ENCODE data around the gene SNCG. TPM values are rescaled to one million over a fixed set of nuclear protein-coding genes. Genes with fewer than 3 reads are reported as not detected.

The SNCG gene
- total RNA-seq, 1 experiment from 2014 or later, result 8.4 TPM

DNA sequence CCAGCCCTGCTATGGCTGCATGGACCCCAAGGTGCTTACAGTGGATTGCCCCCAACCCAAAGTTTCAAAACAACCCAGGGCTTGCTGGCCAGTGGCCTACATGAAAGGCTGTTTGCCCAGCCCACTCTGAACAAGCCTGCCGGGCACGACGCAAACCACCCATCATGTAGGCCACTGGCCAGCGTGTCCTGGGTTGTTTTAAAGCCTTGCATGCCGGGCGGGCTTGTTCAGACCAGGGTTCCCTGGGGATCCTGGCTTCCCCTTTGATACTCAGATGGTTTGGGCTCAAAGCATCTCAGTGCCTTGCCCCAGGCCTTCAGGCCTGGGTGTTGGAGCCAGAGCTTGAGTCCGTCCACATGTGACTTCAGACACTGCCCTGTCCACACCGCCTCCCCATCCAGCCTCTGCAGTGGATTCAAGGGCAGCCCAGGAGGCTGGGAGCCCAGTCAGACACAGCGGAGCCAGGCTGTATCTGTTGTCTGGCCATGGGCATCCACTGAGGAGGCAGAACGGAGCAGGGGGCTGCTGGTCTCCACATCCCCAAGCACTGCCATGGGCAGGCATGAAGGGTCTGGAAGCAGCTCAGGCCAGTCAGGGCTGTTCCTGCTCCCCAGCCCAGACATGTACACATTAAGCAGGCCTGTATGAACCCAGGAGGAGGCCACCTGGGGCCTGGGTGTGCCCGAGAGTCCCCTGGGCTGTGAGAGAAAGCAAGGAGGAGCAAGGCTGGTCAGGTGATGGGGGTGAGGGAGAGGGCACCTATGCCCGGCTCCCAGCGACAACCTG lies 5.9 kb downstream of the SNCG start (continued):
- TF ChIP-seq, protein P1, sequence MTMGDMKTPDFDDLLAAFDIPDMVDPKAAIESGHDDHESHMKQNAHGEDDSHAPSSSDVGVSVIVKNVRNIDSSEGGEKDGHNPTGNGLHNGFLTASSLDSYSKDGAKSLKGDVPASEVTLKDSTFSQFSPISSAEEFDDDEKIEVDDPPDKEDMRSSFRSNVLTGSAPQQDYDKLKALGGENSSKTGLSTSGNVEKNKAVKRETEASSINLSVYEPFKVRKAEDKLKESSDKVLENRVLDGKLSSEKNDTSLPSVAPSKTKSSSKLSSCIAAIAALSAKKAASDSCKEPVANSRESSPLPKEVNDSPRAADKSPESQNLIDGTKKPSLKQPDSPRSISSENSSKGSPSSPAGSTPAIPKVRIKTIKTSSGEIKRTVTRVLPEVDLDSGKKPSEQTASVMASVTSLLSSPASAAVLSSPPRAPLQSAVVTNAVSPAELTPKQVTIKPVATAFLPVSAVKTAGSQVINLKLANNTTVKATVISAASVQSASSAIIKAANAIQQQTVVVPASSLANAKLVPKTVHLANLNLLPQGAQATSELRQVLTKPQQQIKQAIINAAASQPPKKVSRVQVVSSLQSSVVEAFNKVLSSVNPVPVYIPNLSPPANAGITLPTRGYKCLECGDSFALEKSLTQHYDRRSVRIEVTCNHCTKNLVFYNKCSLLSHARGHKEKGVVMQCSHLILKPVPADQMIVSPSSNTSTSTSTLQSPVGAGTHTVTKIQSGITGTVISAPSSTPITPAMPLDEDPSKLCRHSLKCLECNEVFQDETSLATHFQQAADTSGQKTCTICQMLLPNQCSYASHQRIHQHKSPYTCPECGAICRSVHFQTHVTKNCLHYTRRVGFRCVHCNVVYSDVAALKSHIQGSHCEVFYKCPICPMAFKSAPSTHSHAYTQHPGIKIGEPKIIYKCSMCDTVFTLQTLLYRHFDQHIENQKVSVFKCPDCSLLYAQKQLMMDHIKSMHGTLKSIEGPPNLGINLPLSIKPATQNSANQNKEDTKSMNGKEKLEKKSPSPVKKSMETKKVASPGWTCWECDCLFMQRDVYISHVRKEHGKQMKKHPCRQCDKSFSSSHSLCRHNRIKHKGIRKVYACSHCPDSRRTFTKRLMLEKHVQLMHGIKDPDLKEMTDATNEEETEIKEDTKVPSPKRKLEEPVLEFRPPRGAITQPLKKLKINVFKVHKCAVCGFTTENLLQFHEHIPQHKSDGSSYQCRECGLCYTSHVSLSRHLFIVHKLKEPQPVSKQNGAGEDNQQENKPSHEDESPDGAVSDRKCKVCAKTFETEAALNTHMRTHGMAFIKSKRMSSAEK (CRISPR knock-in tag; IDR thresholded peaks at IDR 0.05; ENCODE audit: borderline replicate concordance), result no peak
- TF ChIP-seq ZBTB21 (CRISPR knock-in tag; IDR thresholded peaks at IDR 0.05; ENCODE audit: borderline replicate concordance), result no peak
- TF ChIP-seq, protein P2, sequence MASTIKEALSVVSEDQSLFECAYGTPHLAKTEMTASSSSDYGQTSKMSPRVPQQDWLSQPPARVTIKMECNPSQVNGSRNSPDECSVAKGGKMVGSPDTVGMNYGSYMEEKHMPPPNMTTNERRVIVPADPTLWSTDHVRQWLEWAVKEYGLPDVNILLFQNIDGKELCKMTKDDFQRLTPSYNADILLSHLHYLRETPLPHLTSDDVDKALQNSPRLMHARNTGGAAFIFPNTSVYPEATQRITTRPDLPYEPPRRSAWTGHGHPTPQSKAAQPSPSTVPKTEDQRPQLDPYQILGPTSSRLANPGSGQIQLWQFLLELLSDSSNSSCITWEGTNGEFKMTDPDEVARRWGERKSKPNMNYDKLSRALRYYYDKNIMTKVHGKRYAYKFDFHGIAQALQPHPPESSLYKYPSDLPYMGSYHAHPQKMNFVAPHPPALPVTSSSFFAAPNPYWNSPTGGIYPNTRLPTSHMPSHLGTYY (CRISPR knock-in tag; IDR thresholded peaks at IDR 0.05), result no peak
- no peak for TF ChIP-seq SOX15 (CRISPR knock-in tag; IDR thresholded peaks at IDR 0.05)
- no peak for TF ChIP-seq ATF3 (CRISPR knock-in tag; conservative IDR thresholded peaks at IDR 0.05)
- TF ChIP-seq OVOL2 (CRISPR knock-in tag; IDR thresholded peaks at IDR 0.05; ENCODE audit: borderline replicate concordance), result no peak
- no peak for TF ChIP-seq NR2C2 (CRISPR knock-in tag; IDR thresholded peaks at IDR 0.05)
- TF ChIP-seq ZNF121 (CRISPR knock-in tag; IDR thresholded peaks at IDR 0.05), result no peak

DNA sequence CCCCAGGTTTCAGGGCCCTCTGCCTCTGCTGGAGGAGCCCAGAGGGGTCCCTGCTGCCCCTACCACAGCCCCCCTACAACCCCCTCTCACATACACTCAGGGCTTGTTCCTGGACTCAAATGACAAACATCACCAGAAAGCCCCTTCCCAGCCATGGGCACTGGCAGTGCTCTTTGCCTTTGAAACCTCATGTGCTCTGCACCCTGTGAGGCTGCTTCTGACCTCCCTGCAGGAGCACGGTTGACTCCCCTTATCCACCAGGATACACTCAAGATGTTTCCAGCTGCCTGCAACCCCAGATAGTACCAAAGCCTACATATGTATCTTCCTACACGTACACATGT lies 6.4 kb downstream of the SNCG start:
- no peak overlapping the region for H3K27ac Mint-ChIP-seq
- no peaks in the 10 kb centered on the region for H3K36me3 Mint-ChIP-seq
- peaks cover 34% of the 10 kb centered on the region for H3K4me1 Mint-ChIP-seq
- POLR2A ChIA-PET, result interaction anchor here (1.1 kb wide), 1 partner anchor 11 kb away, joined by 3 read pairs; no protein-coding TSS in a partner anchor
- DNase-seq (ENCODE audit: low spot score), result peak; percentile 4
- no peak for ATAC-seq
- TF ChIP-seq MXD4 (CRISPR knock-in tag; IDR thresholded peaks at IDR 0.05; ENCODE audit: borderline replicate concordance), result no peak
- TF ChIP-seq SMAD3 (CRISPR knock-in tag; IDR thresholded peaks at IDR 0.05; ENCODE audit: borderline replicate concordance), result no peak
- no peak for TF ChIP-seq USF2 (CRISPR knock-in tag; IDR thresholded peaks at IDR 0.05)
- TF ChIP-seq PRDM15 (CRISPR knock-in tag; IDR thresholded peaks at IDR 0.05), result no peak
- TF ChIP-seq MYBL2 (CRISPR knock-in tag; IDR thresholded peaks at IDR 0.05), result no peak
- CTCF ChIA-PET, result interaction anchor here (0.6 to 13.7 kb wide), 3 partner anchors 10 to 50 kb away, joined by 3 to 462 read pairs (median 85); partner anchors contain the start of gene MMRN2
- peaks cover 25% of the 10 kb centered on the region for H3K27me3 Mint-ChIP-seq (ENCODE audit: low read depth)
- no peak overlapping the region for H3K4me3 Mint-ChIP-seq
- H3K9me3 Mint-ChIP-seq, result no peaks in the 10 kb centered on the region

Data from WTC11 (cell line).